Measurements from ENCODE around the gene RAD18. TPM values are rescaled to one million over a fixed set of nuclear protein-coding genes. Genes with fewer than 3 reads are reported as not detected.

RAD18 gene
- total RNA-seq, 2 donors from 2014 or later: 18.2 to 20.8 TPM

GRCh38 chr3:8988791-8989558 is 25.7 kb upstream of the RAD18 start:
- no peak overlapping the region for H3K9ac ChIP-seq (ENCODE audit: extremely low read depth, low read length, poor library complexity, severe bottlenecking)
- H3K4me3 Mint-ChIP-seq: no peak overlapping the region
- no peaks in the 10 kb centered on the region for H3K4me1 ChIP-seq (ENCODE audit: control insufficient read depth, insufficient read depth, low read length)
- H3K36me3 Mint-ChIP-seq (ENCODE audit: low read depth): no peaks in the 10 kb centered on the region
- H3K27me3 ChIP-seq (ENCODE audit: control insufficient read depth, insufficient read depth, low read length, poor library complexity, severe bottlenecking): no peaks in the 10 kb centered on the region
- no peaks in the 10 kb centered on the region for H3K27me3 Mint-ChIP-seq (ENCODE audit: insufficient read depth)
- WGBS, 2 experiments (ENCODE audit: insufficient coverage in 1 of 2, insufficient read length in 1 of 2): 90% methylated on average over 6 to 8 of the region's 8 CpGs
- no peaks in the 10 kb centered on the region for H3K9me3 ChIP-seq (ENCODE audit: control insufficient read depth, low read length)
- H3K4me1 Mint-ChIP-seq: no peaks in the 10 kb centered on the region
- no peaks in the 10 kb centered on the region for H3K9me3 Mint-ChIP-seq
- peak; percentile 44 for DNase-seq
- no peaks in the 10 kb centered on the region for H3K36me3 ChIP-seq (ENCODE audit: control insufficient read depth, insufficient read depth, low read length)
- H3K27ac ChIP-seq (ENCODE audit: low read depth, low read length): peak overlapping the region; percentile 21
- H3K4me3 ChIP-seq (ENCODE audit: low read length): no peak overlapping the region
- no peak overlapping the region for H3K27ac Mint-ChIP-seq
- no peak for TF ChIP-seq CTCF (conservative IDR thresholded peaks at IDR 0.05)

GRCh38 chr3:8988384-8988655 is 25.0 kb upstream of the RAD18 start:
- no peaks in the 10 kb centered on the region for H3K9me3 Mint-ChIP-seq
- no peaks in the 10 kb centered on the region for H3K9me3 ChIP-seq (ENCODE audit: control insufficient read depth, low read length)
- H3K27ac Mint-ChIP-seq: no peak overlapping the region
- H3K4me1 Mint-ChIP-seq: no peaks in the 10 kb centered on the region
- no peaks in the 10 kb centered on the region for H3K27me3 Mint-ChIP-seq (ENCODE audit: insufficient read depth)
- H3K4me3 Mint-ChIP-seq: no peak overlapping the region
- no peaks in the 10 kb centered on the region for H3K36me3 ChIP-seq (ENCODE audit: control insufficient read depth, insufficient read depth, low read length)
- H3K27me3 ChIP-seq (ENCODE audit: control insufficient read depth, insufficient read depth, low read length, poor library complexity, severe bottlenecking): no peaks in the 10 kb centered on the region
- peak overlapping the region; percentile 21 for H3K27ac ChIP-seq (ENCODE audit: low read depth, low read length)
- no peak for TF ChIP-seq CTCF (conservative IDR thresholded peaks at IDR 0.05)
- H3K36me3 Mint-ChIP-seq (ENCODE audit: low read depth): no peaks in the 10 kb centered on the region
- H3K4me1 ChIP-seq (ENCODE audit: control insufficient read depth, insufficient read depth, low read length): no peaks in the 10 kb centered on the region
- no peak for DNase-seq
- no peak overlapping the region for H3K9ac ChIP-seq (ENCODE audit: extremely low read depth, low read length, poor library complexity, severe bottlenecking)
- 86 to 87% methylated on average over 2 of the region's 2 CpGs for WGBS, 2 experiments (ENCODE audit: insufficient coverage in 1 of 2, insufficient read length in 1 of 2)
- no peak overlapping the region for H3K4me3 ChIP-seq (ENCODE audit: low read length)

- Mint-ChIP-seq H3K27me3 (ENCODE audit: insufficient read depth) (no peaks in the 10 kb centered on the region), H3K9me3 (no peaks in the 10 kb centered on the region), H3K4me3 (peak overlapping the region; percentile 52), H3K4me1 (no peaks in the 10 kb centered on the region), H3K27ac (no peak overlapping the region), H3K36me3 (ENCODE audit: low read depth) (no peaks in the 10 kb centered on the region)
- Histone ChIP-seq H3K4me3 (ENCODE audit: low read length) (no peak overlapping the region), H3K9ac (ENCODE audit: extremely low read depth, low read length, poor library complexity, severe bottlenecking) (no peak overlapping the region), H3K27me3 (ENCODE audit: control insufficient read depth, insufficient read depth, low read length, poor library complexity, severe bottlenecking) (no peaks in the 10 kb centered on the region), H3K27ac (ENCODE audit: low read depth, low read length) (peak overlapping the region; percentile 21), H3K36me3 (ENCODE audit: control insufficient read depth, insufficient read depth, low read length) (no peaks in the 10 kb centered on the region), H3K4me1 (ENCODE audit: control insufficient read depth, insufficient read depth, low read length) (no peaks in the 10 kb centered on the region), H3K9me3 (ENCODE audit: control insufficient read depth, low read length) (no peaks in the 10 kb centered on the region)
- DNase-seq: peak; percentile 96
- peak; percentile 85 for TF ChIP-seq CTCF (conservative IDR thresholded peaks at IDR 0.05)
- WGBS, 2 experiments (ENCODE audit: insufficient coverage in 1 of 2, insufficient read length in 1 of 2): 31 to 38% methylated on average over 12 to 15 of the region's 15 CpGs
Observed at GRCh38 chr3:8987645-8988383, 24.5 kb upstream of the RAD18 start.
